ENCODE results near the gene TRAPPC12.
A peak's percentile ranks its signal among the peaks of the same experiment; 100 is the strongest.

Gene TRAPPC12

DNA sequence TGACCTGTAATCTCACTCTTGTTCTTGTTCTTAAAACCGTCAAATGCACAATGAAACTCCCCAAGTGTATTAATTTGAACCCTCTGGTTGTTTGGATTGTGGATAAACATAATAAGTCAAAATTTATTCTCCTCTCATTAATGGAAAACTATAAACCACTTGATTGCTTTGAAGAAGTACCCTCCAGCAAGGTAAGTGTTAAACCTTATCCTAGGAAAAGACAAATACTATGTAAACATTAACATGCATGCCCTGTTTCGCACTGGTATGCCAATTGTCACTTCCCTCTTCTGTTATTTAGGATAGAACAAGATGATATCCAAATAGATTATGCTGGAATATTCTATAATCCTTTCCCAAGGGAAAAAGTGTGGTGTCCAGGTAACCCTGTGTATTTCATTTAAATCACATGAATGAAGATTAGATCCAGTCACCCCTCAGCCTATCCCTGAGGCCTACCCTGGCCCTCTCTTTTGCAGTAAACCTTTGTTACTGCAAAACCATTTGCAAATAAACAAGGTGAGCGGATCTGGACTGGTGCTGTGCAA lies 138.5 kb downstream of the TRAPPC12 start:
- TF ChIP-seq GATA3 (IDR thresholded peaks at IDR 0.05; ENCODE audit: low read depth, low read length) (no peak), GATA2 (IDR thresholded peaks at IDR 0.05; ENCODE audit: low read depth, low read length) (no peak)

DNA sequence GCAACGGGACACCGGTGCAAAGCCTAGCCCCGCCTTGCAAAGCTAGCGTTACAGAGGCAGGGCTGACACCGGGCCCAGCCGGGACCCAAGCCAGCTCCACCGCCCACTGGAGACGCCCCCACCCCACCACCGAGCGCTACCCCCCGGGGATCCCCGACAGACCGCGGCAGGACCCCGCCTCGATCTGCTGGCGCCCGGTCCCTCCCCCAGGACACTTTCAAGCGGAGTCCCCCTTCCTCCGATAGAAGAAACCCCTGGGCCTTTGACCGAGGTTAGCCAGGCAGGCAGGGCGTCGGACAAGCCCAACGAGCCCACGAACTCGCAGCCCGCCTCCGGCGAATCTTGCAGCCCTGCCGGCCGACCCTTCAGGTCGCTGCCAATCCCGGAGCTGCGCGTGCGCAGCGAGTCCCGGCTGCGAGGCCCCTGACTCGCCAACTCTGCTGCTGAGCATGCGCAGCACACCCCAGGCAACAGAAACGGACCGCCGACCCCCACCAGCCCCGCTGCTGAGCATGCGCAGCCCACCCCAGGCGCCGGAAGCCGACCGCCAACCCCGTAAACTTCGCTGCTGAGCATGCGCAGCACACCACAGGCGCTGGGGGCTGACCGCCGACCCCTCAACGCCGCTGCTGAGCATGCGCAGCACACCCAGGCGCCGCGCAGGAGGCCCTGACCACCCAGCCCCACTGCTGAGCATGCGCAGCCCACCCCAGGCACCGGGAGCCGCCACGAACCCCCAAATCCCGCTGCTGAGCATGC lies 139.2 kb downstream of the TRAPPC12 start:
- TF ChIP-seq GATA3 (IDR thresholded peaks at IDR 0.05; ENCODE audit: low read depth, low read length) (no peak), GATA2 (IDR thresholded peaks at IDR 0.05; ENCODE audit: low read depth, low read length) (no peak)

DNA sequence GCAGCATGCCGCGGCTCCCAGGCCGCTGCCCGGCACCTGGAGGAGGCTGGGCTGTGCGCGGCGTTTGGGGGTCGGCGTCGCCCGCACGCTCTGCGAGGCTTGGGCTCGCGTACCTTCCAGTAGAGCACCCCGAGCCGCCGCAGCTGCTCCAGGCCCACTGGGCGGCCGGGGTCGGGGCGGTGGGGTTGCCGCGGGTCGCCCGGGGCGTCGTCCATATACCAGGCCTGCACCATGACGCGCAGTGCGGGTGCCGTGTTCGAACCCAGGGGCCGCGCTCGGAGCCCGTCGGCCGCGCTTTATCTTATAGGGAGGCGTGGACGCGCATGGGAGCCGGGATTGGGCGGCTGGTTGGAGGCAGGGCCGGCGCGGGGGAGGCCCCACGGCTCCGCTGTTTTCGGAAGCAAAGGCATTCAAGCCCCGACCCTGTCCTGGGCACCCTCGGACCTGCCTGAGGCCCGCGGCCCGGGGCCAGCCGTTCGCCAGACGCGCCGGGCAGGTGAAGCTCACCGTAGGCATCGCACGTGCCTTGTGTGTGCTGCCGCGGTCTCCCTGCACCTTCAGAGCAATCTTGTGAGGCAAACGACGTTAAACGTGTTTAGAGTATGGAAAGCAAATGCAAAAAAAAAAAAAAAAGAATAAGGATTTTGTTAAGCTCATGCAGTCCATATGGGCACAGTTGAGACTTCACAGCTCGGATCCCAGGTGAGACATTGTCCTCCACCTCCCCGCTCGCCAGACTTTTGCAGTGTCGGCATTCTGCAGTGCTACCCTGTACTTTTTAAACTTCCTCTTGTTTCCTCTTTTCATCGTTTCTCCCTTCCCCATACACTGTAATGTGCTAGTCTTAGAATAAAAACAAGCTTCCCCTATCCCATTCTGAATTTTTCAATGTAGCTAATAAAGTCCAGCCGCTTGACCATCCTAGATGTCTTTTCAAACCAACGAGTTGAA lies 140.0 kb downstream of the TRAPPC12 start, which contains the start of gene ADI1:
Gene ADI1, minus strand, starts transcription at position 277 of the 951 bp plus-strand sequence. Its CDS starts 44 bp downstream, at position 233.
- TF ChIP-seq GATA2 (IDR thresholded peaks at IDR 0.05; ENCODE audit: low read depth, low read length): no peak
- TF ChIP-seq GATA3 (IDR thresholded peaks at IDR 0.05; ENCODE audit: low read depth, low read length): no peak

DNA sequence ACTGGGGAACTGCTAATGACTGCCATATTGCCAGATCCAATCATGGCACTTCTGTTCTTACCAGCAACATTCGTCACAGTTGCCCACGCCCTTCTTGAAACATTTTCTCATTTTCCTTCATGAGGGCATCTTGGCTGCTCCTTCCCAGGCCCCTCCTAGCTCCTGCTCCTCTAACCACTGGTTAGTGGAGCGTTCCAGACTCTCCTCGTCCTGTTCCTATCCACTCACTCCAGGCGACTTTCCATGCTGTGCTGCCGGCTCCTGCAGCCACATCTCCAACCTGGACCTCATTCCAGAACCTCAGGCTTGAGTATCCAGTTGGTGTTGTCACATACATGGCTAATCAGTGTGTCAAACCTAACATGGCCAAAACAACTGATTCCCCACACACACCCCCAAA lies 141.1 kb downstream of the TRAPPC12 start:
- TF ChIP-seq GATA3 (IDR thresholded peaks at IDR 0.05; ENCODE audit: low read depth, low read length) (no peak), GATA2 (IDR thresholded peaks at IDR 0.05; ENCODE audit: low read depth, low read length) (no peak)

DNA sequence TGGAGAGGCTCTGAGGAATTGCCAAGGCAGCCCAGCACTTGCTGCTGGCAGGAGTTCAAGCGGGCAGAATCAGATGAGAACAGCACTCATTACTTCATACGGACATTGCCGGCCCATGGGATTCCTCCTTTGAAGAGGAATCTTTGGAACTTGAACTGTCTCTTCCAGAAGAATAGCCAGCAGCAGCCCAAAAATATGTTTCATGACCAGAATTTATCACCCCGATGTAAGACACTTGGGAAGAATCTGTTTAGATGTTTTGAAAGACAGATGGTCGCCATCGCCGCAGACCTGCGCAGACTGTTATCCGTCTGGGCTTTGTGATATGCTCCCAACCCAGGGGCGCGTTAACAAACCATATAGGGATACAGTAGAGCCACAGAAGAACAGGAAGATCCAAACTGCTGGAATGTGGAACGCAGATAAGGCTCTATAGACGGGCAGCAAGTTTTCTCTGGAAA lies 143.5 kb downstream of the TRAPPC12 start:
- TF ChIP-seq GATA3 (IDR thresholded peaks at IDR 0.05; ENCODE audit: low read depth, low read length) (no peak), GATA2 (IDR thresholded peaks at IDR 0.05; ENCODE audit: low read depth, low read length) (no peak)

DNA sequence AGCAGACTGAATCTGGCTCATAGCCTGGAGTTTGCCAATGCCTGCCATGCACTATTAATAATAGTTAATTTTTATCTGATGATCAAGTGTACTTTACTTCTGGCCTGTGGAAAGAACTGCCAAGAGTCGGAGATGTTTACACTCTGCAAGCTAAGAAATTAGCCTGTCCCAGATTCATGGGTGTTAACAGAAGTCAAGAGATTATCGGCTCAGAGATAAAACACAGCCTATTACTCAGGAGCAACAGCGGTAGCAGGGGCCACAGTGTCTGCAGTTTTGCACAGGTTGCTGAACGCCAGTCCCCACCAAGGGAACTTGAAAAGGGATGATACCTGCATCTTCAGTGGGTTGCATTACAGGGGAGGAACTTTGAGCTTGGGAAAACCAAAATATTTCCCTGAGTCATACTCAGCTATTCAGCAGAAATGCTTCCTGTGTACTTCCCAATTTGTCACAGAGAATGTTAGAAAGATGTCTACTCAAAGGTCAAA lies 144.1 kb downstream of the TRAPPC12 start:
- TF ChIP-seq GATA3 (IDR thresholded peaks at IDR 0.05; ENCODE audit: low read depth, low read length) (no peak), GATA2 (IDR thresholded peaks at IDR 0.05; ENCODE audit: low read depth, low read length) (peak; percentile 22; the same call in 1 of the 2 replicates)

DNA sequence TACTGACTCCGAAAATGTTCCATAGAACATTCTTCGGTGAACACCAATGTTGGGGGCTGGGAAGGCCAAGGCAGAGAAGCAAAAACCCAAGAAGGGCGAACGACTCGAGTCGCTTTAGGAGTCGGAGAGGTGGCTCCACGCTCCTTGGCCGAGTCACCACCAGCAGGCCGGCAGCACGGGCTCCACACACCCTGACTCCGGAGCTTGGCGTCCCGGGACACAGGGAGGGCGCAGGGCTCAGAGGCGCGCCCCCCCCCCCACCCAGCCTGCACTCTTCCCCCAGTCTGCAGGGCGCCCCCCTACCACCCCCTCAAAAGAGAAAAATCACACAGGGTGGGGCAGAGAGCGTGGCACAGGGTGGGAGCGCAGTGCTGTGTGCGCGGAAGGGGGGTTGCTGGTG lies 147.4 kb downstream of the TRAPPC12 start:
- no peak for TF ChIP-seq GATA2 (IDR thresholded peaks at IDR 0.05; ENCODE audit: low read depth, low read length)
- TF ChIP-seq GATA3 (IDR thresholded peaks at IDR 0.05; ENCODE audit: low read depth, low read length): no peak

DNA sequence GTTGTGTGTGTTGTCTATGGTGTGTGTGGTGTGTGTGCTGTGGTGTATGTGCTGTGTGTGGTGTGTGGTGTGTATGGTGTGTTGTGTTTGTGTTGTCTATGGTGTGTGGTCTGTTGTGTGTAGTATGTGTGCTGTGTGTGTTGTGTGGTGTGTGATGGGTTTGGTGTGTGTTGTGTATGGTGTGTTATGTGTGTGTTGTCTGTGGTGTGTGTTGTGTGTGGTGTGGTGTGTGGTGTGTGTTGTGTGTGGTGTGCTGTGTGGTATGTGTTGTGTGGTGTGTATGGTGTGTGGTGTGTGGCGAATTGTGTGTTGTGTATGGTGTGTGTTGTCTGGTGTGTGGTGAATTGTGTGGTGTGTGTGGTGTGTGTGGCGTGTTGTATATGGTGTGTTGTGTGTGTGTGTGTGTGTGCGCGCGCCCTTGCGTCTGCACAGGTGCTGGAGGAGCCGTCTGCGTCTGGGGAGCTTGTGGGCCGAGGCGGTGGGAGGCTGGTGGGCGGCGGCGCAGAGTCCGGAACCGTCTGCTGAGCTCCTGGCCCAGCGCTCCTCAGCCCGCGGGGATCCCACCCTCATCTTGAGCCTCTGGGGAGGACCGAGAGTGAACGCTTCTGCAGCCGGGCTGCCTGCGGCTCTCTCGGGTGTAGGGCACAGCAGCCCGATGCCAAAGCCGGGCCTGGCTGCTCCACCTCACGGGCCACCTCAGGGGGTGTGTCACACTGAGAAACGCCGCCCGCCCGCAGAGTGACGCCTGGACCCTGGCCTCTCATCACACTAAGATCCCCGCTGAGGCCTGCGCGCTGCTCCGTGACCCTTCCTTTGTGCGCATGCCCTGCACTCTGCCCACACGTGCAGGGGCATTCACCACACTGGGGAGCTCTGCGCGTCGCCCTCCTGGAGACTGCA lies 148.6 kb downstream of the TRAPPC12 start:
- TF ChIP-seq GATA2 (IDR thresholded peaks at IDR 0.05; ENCODE audit: low read depth, low read length) (no peak), GATA3 (IDR thresholded peaks at IDR 0.05; ENCODE audit: low read depth, low read length) (no peak)

All from SH-SY5Y (cell line).